Measurements from ENCODE around the gene WBP2.

DNA sequence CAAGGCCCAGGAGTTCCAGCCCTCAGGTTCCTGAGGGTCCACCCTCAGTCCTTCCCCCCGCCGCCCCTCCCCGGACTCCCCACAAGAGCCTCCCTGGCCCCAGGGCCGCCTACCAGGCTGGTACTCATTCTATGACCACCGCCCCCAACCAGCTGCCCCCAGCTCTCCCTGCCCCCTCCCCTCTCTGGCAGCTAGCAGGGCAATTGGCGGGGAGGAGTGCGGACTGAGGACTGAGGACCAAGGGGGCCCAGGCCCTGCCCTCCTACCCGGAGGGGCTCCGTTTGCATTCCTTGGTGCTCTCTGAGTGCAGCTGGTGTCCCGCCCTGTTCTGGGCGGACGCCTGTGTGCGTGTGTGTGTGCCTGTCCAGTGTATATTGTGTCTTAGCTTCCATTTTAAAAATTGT, 30.0 kb downstream of the WBP2 start:
- TF ChIP-seq POLR2A (IDR thresholded peaks at IDR 0.05): no peak
- TF ChIP-seq, protein P1, sequence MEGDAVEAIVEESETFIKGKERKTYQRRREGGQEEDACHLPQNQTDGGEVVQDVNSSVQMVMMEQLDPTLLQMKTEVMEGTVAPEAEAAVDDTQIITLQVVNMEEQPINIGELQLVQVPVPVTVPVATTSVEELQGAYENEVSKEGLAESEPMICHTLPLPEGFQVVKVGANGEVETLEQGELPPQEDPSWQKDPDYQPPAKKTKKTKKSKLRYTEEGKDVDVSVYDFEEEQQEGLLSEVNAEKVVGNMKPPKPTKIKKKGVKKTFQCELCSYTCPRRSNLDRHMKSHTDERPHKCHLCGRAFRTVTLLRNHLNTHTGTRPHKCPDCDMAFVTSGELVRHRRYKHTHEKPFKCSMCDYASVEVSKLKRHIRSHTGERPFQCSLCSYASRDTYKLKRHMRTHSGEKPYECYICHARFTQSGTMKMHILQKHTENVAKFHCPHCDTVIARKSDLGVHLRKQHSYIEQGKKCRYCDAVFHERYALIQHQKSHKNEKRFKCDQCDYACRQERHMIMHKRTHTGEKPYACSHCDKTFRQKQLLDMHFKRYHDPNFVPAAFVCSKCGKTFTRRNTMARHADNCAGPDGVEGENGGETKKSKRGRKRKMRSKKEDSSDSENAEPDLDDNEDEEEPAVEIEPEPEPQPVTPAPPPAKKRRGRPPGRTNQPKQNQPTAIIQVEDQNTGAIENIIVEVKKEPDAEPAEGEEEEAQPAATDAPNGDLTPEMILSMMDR (IDR thresholded peaks at IDR 0.05): no peak

All from body of pancreas (tissue), 4 donors.